Measurements from ENCODE around the gene PAK1.

Gene PAK1

GRCh38 chr11:77300695-77301094 lies 173.2 kb downstream of the PAK1 start:
- DNase-seq, result no peak

- peak; percentile 50 to 68 for DNase-seq
These were observed 173.9 kb downstream of the PAK1 start for GRCh38 chr11:77300028-77300427.

- peak; percentile 88 to 96 for DNase-seq
These were observed 174.3 kb downstream of the PAK1 start for GRCh38 chr11:77299528-77299993.

- DNase-seq, result no peak
These were observed 179.9 kb downstream of the PAK1 start for GRCh38 chr11:77294040-77294439.

- no peak for DNase-seq
These were observed 184.2 kb downstream of the PAK1 start for GRCh38 chr11:77289737-77290136.

GRCh38 chr11:77287615-77288273 lies 186.2 kb downstream of the PAK1 start:
- no peak for DNase-seq

GRCh38 chr11:77287136-77287535 lies 186.8 kb downstream of the PAK1 start:
- no peak for DNase-seq

GRCh38 chr11:77284476-77285468 lies 189.1 kb downstream of the PAK1 start:
- DNase-seq, result no peak

GRCh38 chr11:77283101-77283500 lies 190.8 kb downstream of the PAK1 start:
- no peak for DNase-seq

- no peak for DNase-seq
These were observed 195.0 kb downstream of the PAK1 start for GRCh38 chr11:77278595-77279506.

GRCh38 chr11:77276271-77276670 lies 197.6 kb downstream of the PAK1 start:
- no peak for DNase-seq
